ENCODE data around the gene AKIRIN1.

The AKIRIN1 gene

DNA sequence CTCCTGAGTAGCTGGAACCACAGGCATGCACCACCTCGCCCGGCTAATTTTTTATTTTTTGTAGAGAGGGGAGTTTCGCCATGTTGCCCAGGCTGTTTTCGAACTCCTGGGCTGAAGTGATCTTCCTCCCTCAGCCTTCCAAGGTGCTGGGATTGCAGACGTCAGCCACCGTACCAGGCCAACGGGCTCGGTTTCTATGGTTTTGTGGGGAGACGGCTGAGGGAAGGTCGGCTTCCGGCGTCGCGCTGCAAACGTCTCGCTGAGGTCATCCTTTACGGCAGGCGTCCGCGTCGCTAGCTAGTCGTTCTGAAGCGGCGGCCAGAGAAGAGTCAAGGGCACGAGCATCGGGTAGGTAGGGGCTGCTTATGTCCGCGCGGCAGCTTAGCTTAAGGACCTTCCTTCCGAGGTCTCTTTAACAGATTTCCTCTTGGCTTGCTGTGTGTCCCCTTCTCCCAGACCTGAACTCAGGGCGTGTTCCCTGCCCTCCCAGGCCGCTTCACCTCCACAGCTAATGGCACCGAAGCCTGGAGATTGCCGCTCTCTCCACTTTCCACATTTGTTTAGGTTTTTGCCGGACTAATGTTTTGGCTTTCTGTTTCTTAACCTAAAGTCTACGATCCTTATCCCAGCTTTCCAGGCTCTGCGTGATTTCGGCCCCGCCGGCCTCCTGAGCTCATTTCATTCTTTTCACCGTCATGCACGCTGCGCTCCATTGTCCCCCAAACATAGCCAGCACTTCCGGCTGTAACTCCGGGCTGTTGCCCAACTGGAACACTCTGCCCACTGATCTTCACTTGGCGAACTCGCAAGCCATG lies 35.2 kb downstream of the AKIRIN1 start, which contains the start of gene NDUFS5:
Gene NDUFS5 (plus strand): TSS at position 300 of the 815 bp plus-strand sequence. CDS start 2,375 bp downstream, outside the sequence.
- TF ChIP-seq CSDC2 (CRISPR knock-in tag; IDR thresholded peaks at IDR 0.05) = 0 out of 2 replicates have a peak, but pooled peaks have one; percentile 37
- TF ChIP-seq ZNF8 (CRISPR knock-in tag; IDR thresholded peaks at IDR 0.05) = peak; percentile 24; the same call in 1 of the 2 replicates
- TF ChIP-seq, protein P1, sequence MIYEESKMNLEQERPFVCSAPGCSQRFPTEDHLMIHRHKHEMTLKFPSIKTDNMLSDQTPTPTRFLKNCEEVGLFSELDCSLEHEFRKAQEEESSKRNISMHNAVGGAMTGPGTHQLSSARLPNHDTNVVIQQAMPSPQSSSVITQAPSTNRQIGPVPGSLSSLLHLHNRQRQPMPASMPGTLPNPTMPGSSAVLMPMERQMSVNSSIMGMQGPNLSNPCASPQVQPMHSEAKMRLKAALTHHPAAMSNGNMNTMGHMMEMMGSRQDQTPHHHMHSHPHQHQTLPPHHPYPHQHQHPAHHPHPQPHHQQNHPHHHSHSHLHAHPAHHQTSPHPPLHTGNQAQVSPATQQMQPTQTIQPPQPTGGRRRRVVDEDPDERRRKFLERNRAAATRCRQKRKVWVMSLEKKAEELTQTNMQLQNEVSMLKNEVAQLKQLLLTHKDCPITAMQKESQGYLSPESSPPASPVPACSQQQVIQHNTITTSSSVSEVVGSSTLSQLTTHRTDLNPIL (CRISPR knock-in tag; IDR thresholded peaks at IDR 0.05; ENCODE audit: low read depth) = peak; percentile 17; the same call in 1 of the 2 replicates
- TF ChIP-seq SNAI2 (CRISPR knock-in tag; IDR thresholded peaks at IDR 0.05) = peak; percentile 25; the same call in 1 of the 2 replicates
- TF ChIP-seq ZFP30 (CRISPR knock-in tag; IDR thresholded peaks at IDR 0.05) = no peak
- TF ChIP-seq, protein P2, sequence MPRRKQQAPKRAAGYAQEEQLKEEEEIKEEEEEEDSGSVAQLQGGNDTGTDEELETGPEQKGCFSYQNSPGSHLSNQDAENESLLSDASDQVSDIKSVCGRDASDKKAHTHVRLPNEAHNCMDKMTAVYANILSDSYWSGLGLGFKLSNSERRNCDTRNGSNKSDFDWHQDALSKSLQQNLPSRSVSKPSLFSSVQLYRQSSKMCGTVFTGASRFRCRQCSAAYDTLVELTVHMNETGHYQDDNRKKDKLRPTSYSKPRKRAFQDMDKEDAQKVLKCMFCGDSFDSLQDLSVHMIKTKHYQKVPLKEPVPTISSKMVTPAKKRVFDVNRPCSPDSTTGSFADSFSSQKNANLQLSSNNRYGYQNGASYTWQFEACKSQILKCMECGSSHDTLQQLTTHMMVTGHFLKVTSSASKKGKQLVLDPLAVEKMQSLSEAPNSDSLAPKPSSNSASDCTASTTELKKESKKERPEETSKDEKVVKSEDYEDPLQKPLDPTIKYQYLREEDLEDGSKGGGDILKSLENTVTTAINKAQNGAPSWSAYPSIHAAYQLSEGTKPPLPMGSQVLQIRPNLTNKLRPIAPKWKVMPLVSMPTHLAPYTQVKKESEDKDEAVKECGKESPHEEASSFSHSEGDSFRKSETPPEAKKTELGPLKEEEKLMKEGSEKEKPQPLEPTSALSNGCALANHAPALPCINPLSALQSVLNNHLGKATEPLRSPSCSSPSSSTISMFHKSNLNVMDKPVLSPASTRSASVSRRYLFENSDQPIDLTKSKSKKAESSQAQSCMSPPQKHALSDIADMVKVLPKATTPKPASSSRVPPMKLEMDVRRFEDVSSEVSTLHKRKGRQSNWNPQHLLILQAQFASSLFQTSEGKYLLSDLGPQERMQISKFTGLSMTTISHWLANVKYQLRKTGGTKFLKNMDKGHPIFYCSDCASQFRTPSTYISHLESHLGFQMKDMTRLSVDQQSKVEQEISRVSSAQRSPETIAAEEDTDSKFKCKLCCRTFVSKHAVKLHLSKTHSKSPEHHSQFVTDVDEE (CRISPR knock-in tag; IDR thresholded peaks at IDR 0.05) = no peak
- TF ChIP-seq ZNF70 (CRISPR knock-in tag; IDR thresholded peaks at IDR 0.05) = 0 out of 2 replicates have a peak, but pooled peaks have one; percentile 25
- peak; percentile 94 for ATAC-seq

DNA sequence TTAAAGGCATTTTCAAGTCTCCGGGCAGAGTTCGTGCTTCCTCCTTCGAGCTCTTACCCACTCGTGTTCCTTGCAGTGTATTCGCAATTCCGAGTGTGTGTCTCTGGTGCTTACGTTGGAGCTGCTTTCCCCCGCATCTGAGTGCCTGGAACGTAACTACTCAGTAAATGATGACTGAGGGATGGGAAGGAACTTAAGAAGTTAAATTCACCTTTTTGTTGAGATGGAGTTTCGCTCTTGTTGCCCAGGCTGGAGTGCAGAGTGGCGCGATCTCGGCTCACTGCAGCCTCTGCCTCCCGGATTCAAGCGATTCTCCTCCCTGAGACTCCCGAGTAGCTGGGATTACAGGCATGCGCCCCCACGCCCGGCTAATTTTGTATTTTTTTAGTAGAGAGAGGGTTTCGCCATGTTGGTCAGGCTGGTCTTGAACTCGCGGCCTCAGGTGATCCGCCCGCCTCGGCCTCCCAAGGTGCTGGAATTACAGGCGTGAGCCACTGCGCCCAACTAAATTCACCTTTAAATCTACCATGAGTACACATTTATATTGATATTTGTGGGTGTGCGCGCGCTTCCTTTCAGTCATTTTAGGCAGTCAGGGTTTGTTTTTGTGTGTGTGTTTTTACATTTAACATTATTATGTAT lies 35.9 kb downstream of the AKIRIN1 start:
- TF ChIP-seq, protein P2 (CRISPR knock-in tag; IDR thresholded peaks at IDR 0.05) = no peak
- TF ChIP-seq ESRRG (CRISPR knock-in tag; IDR thresholded peaks at IDR 0.05) (no peak), ISL1 (CRISPR knock-in tag; IDR thresholded peaks at IDR 0.05) (no peak), OSR1 (CRISPR knock-in tag; IDR thresholded peaks at IDR 0.05) (no peak), ARNTL (CRISPR knock-in tag; IDR thresholded peaks at IDR 0.05; ENCODE audit: borderline replicate concordance, low read depth) (no peak), TOX (CRISPR knock-in tag; IDR thresholded peaks at IDR 0.05; ENCODE audit: borderline replicate concordance) (no peak), CSDC2 (CRISPR knock-in tag; IDR thresholded peaks at IDR 0.05) (no peak), ZNF565 (CRISPR knock-in tag; conservative IDR thresholded peaks at IDR 0.05; ENCODE audit: low read depth) (no peak), ZNF70 (CRISPR knock-in tag; IDR thresholded peaks at IDR 0.05) (no peak), GLIS3 (CRISPR knock-in tag; IDR thresholded peaks at IDR 0.05) (no peak), ZFP30 (CRISPR knock-in tag; IDR thresholded peaks at IDR 0.05) (no peak), ZC3H10 (CRISPR knock-in tag; IDR thresholded peaks at IDR 0.05) (no peak), PPARA (CRISPR knock-in tag; IDR thresholded peaks at IDR 0.05; ENCODE audit: borderline replicate concordance) (no peak), TCF4 (CRISPR knock-in tag; IDR thresholded peaks at IDR 0.05; ENCODE audit: borderline replicate concordance) (no peak), SNAI2 (CRISPR knock-in tag; IDR thresholded peaks at IDR 0.05) (no peak), ZFP3 (CRISPR knock-in tag; IDR thresholded peaks at IDR 0.05) (no peak)
- TF ChIP-seq, protein P3, sequence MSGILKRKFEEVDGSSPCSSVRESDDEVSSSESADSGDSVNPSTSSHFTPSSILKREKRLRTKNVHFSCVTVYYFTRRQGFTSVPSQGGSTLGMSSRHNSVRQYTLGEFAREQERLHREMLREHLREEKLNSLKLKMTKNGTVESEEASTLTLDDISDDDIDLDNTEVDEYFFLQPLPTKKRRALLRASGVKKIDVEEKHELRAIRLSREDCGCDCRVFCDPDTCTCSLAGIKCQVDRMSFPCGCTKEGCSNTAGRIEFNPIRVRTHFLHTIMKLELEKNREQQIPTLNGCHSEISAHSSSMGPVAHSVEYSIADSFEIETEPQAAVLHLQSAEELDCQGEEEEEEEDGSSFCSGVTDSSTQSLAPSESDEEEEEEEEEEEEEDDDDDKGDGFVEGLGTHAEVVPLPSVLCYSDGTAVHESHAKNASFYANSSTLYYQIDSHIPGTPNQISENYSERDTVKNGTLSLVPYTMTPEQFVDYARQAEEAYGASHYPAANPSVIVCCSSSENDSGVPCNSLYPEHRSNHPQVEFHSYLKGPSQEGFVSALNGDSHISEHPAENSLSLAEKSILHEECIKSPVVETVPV (CRISPR knock-in tag; IDR thresholded peaks at IDR 0.05) = no peak
- TF ChIP-seq, protein P4, sequence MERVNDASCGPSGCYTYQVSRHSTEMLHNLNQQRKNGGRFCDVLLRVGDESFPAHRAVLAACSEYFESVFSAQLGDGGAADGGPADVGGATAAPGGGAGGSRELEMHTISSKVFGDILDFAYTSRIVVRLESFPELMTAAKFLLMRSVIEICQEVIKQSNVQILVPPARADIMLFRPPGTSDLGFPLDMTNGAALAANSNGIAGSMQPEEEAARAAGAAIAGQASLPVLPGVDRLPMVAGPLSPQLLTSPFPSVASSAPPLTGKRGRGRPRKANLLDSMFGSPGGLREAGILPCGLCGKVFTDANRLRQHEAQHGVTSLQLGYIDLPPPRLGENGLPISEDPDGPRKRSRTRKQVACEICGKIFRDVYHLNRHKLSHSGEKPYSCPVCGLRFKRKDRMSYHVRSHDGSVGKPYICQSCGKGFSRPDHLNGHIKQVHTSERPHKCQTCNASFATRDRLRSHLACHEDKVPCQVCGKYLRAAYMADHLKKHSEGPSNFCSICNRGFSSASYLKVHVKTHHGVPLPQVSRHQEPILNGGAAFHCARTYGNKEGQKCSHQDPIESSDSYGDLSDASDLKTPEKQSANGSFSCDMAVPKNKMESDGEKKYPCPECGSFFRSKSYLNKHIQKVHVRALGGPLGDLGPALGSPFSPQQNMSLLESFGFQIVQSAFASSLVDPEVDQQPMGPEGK (CRISPR knock-in tag; IDR thresholded peaks at IDR 0.05; ENCODE audit: borderline replicate concordance) = no peak
- TF ChIP-seq, protein P5, sequence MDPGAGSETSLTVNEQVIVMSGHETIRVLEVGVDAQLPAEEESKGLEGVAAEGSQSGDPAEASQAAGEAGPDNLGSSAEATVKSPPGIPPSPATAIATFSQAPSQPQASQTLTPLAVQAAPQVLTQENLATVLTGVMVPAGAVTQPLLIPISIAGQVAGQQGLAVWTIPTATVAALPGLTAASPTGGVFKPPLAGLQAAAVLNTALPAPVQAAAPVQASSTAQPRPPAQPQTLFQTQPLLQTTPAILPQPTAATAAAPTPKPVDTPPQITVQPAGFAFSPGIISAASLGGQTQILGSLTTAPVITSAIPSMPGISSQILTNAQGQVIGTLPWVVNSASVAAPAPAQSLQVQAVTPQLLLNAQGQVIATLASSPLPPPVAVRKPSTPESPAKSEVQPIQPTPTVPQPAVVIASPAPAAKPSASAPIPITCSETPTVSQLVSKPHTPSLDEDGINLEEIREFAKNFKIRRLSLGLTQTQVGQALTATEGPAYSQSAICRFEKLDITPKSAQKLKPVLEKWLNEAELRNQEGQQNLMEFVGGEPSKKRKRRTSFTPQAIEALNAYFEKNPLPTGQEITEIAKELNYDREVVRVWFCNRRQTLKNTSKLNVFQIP (CRISPR knock-in tag; IDR thresholded peaks at IDR 0.05; ENCODE audit: borderline replicate concordance, low read depth) = no peak
- TF ChIP-seq, protein P1 (CRISPR knock-in tag; IDR thresholded peaks at IDR 0.05; ENCODE audit: low read depth) = no peak
- ATAC-seq = no peak

Data from SK-N-SH treated with all-trans-retinoic acid at 6 μM for 48 hours (cell line).